Spleen (tissue), 7 donors: Measurements from ENCODE around the gene LYVE1.

Source experiments
- POLR2A ChIP-seq, 3 donors: fragments of 450-650 bp; IDR thresholded peaks; one replicate each; pipeline ENCODE4 v1.5.1; 2017; ENCODE audit warnings: antibody characterized with exemption in 3 of 3, mild to moderate bottlenecking in 1 of 3
- POLR2AphosphoS5 ChIP-seq, 3 donors: sonication (generic); formaldehyde crosslinking; IDR thresholded peaks; one replicate each; pipeline ENCODE4 v1.5.1; 2017; ENCODE audit warnings: antibody characterized with exemption in 3 of 3
- TF ChIP-seq, protein P1 (sequence below), 11 experiments: fragments of 200-600 bp in 7 of 11; fragments of 450-650 bp in 4 of 11; sonication (generic) in 4 of 11; IDR thresholded peaks in 8 of 11; conservative IDR thresholded peaks in 3 of 11; 1 replicate in 7 of 11; 2 replicates in 4 of 11; pipeline versions ENCODE4 v1.4.0 to v1.8.0; 2016 to 2021; ENCODE audit warnings: antibody characterized with exemption in 11 of 11, inconsistent platforms in 4 of 11, mild to moderate bottlenecking in 1 of 11
- donor health status: DM: no; HTN: no; CAD: no; lungs with moderate emphysema.
- donor health status: DM: no; HTN: no; CAD: no.
- donor health status: DM: no; HTN: no; CAD: no.

DNA sequence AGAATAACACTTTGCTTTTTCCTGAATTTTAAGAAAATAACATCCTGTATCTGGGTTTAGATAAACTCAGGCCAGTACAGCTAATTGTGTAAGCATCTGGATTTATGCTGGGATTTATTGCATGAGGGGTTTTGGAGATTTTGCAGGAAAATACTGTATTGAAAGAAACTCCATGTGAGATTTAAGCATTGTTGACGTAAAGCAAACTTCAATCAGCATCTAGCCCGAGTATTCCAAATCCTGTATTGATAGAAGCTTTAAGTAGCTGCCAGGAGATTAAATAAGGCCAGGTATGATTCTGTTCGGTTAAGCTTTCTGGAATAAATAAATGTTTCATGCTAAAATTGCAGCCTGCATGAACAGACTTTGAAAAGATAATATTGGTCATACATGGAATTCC is 36.3 kb upstream of the LYVE1 start:
- TF ChIP-seq, protein P1, sequence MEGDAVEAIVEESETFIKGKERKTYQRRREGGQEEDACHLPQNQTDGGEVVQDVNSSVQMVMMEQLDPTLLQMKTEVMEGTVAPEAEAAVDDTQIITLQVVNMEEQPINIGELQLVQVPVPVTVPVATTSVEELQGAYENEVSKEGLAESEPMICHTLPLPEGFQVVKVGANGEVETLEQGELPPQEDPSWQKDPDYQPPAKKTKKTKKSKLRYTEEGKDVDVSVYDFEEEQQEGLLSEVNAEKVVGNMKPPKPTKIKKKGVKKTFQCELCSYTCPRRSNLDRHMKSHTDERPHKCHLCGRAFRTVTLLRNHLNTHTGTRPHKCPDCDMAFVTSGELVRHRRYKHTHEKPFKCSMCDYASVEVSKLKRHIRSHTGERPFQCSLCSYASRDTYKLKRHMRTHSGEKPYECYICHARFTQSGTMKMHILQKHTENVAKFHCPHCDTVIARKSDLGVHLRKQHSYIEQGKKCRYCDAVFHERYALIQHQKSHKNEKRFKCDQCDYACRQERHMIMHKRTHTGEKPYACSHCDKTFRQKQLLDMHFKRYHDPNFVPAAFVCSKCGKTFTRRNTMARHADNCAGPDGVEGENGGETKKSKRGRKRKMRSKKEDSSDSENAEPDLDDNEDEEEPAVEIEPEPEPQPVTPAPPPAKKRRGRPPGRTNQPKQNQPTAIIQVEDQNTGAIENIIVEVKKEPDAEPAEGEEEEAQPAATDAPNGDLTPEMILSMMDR (IDR thresholded peaks at IDR 0.05 in 8 of 11, conservative IDR thresholded peaks at IDR 0.05 in 3 of 11), result no peak
- TF ChIP-seq POLR2A (IDR thresholded peaks at IDR 0.05) (no peak), POLR2AphosphoS5 (IDR thresholded peaks at IDR 0.05) (no peak)
